HEK293T (cell line): ENCODE results near the gene ARPC1B.
A peak's percentile ranks its signal among the peaks of the same experiment; 100 is the strongest.
"Not testable (repeated sequence)": the region's sequence is repeated elsewhere in the genome, so short reads cannot be mapped to it uniquely, and the experiment has no call there.

Source experiments
- CTCF ChIA-PET: fragments of 350-600 bp; formaldehyde crosslinking; extraction: SDS; loops from one replicate; lab custom pipeline; 2021; ENCODE audit warnings: antibody characterized with exemption, inconsistent platforms; lab: Yijun Ruan, JAX
- POLR2A ChIA-PET: fragments of 350-600 bp; formaldehyde crosslinking; extraction: SDS; loops from one replicate; lab custom pipeline; 2020; ENCODE audit warnings: antibody characterized with exemption, inconsistent platforms; lab: Yijun Ruan, JAX
- DNase-seq: peaks from one replicate; pipeline ENCODE4 v3.0.0; 2012; ENCODE audit warnings: mixed read lengths; ENCODE audit errors: extremely low spot score
- ARNT ChIP-seq: fragments of 450-650 bp; IDR thresholded peaks from 2 replicates; pipeline ENCODE4 v1.6.1; 2017; ENCODE audit warnings: mild to moderate bottlenecking
- BHLHE40 ChIP-seq: fragments of 450-650 bp; IDR thresholded peaks from 2 replicates; pipeline ENCODE4 v1.6.1; 2016; ENCODE audit warnings: mild to moderate bottlenecking, moderate library complexity, borderline replicate concordance
- CTBP1 ChIP-seq: fragments of 450-650 bp; IDR thresholded peaks from 2 replicates; pipeline ENCODE4 v1.6.1; 2016; ENCODE audit warnings: borderline replicate concordance
- ELF4 ChIP-seq: fragments of 450-650 bp; IDR thresholded peaks from 2 replicates; pipeline ENCODE4 v1.6.1; 2017; ENCODE audit warnings: antibody characterized with exemption
- FOXA1 ChIP-seq: fragments of 450-650 bp; IDR thresholded peaks from 2 replicates; pipeline ENCODE4 v1.6.1; 2016; ENCODE audit warnings: mild to moderate bottlenecking
- FOXK2 ChIP-seq: fragments of 450-650 bp; IDR thresholded peaks from 2 replicates; pipeline ENCODE4 v1.6.1; 2016; ENCODE audit warnings: mild to moderate bottlenecking
- FOXM1 ChIP-seq: fragments of 450-650 bp; IDR thresholded peaks from 2 replicates; pipeline ENCODE4 v1.6.1; 2017; ENCODE audit warnings: mild to moderate bottlenecking, borderline replicate concordance
- HDGF ChIP-seq: fragments of 450-650 bp; IDR thresholded peaks from 2 replicates; pipeline ENCODE4 v1.6.1; 2017; ENCODE audit warnings: antibody characterized with exemption, borderline replicate concordance
- L3MBTL2 ChIP-seq: fragments of 450-650 bp; conservative IDR thresholded peaks from 2 replicates; pipeline ENCODE4 v1.6.1; 2016; ENCODE audit warnings: mild to moderate bottlenecking
- LEF1 ChIP-seq: fragments of 450-650 bp; IDR thresholded peaks from 2 replicates; pipeline ENCODE4 v1.6.1; 2017; ENCODE audit warnings: mild to moderate bottlenecking, borderline replicate concordance
- NFRKB ChIP-seq: fragments of 450-650 bp; IDR thresholded peaks from 2 replicates; pipeline ENCODE4 v1.6.1; 2016; ENCODE audit warnings: mild to moderate bottlenecking, moderate library complexity
- PKNOX1 ChIP-seq: fragments of 450-650 bp; IDR thresholded peaks from 2 replicates; pipeline ENCODE4 v1.6.1; 2016
- SP1 ChIP-seq: fragments of 450-650 bp; IDR thresholded peaks from 2 replicates; pipeline ENCODE4 v1.6.1; 2017
- SUZ12 ChIP-seq: fragments of 450-650 bp; IDR thresholded peaks from 2 replicates; pipeline ENCODE4 v1.6.1; 2016; ENCODE audit warnings: mild to moderate bottlenecking
- TARDBP ChIP-seq: fragments of 450-650 bp; IDR thresholded peaks from 2 replicates; pipeline ENCODE4 v1.6.1; 2016
- ZNF384 ChIP-seq: fragments of 450-650 bp; IDR thresholded peaks from 2 replicates; pipeline ENCODE4 v1.6.1; 2016

ARPC1B gene

GRCh38 chr7:99386584-99387238 lies 12.2 kb downstream of the ARPC1B start:
- TF ChIP-seq L3MBTL2 (no peak), NFRKB (no peak), FOXM1 (no peak), ARNT (no peak), ZNF384 (no peak), CTBP1 (no peak), ELF4 (no peak), BHLHE40 (no peak), FOXK2 (no peak), TARDBP (no peak), SP1 (no peak), PKNOX1 (no peak)
- POLR2A ChIA-PET = no interaction called here
- DNase-seq = peak; percentile 49
- CTCF ChIA-PET = interaction anchor here (0.7 kb wide), 1 partner anchor 994 kb away, joined by 3 read pairs; no protein-coding TSS in a partner anchor

GRCh38 chr7:99387239-99387635 lies 12.7 kb downstream of the ARPC1B start:
- POLR2A ChIA-PET, DNase-seq: not testable (repeated sequence)
- CTCF ChIA-PET = interaction anchor here (0.6 kb wide), 1 partner anchor 36 kb away, joined by 3 read pairs; no protein-coding TSS in a partner anchor

GRCh38 chr7:99387912-99388311 lies 13.4 kb downstream of the ARPC1B start:
- POLR2A ChIA-PET = no interaction called here
- no peak for TF ChIP-seq FOXM1
- no peak for TF ChIP-seq BHLHE40
- DNase-seq = no peak
- CTCF ChIA-PET = interaction anchor here (0.6 kb wide), 1 partner anchor 36 kb away, joined by 3 read pairs; no protein-coding TSS in a partner anchor

- no peak for TF ChIP-seq ZNF384
- TF ChIP-seq FOXM1 = no peak
- TF ChIP-seq TARDBP = no peak
- TF ChIP-seq HDGF = no peak
- TF ChIP-seq ARNT = no peak
- TF ChIP-seq CTBP1 = no peak
- no peak for TF ChIP-seq ELF4
- no peak for TF ChIP-seq SP1
- TF ChIP-seq FOXK2 = no peak
- no peak for TF ChIP-seq L3MBTL2
- TF ChIP-seq BHLHE40 = no peak
- no peak for TF ChIP-seq FOXA1
- TF ChIP-seq LEF1 = no peak
- no peak for TF ChIP-seq SUZ12
- TF ChIP-seq NFRKB = no peak
- TF ChIP-seq PKNOX1 = no peak
- POLR2A ChIA-PET = interaction anchor here (2.4 kb wide), 1 partner anchor 19 kb away, joined by 8 read pairs; the partner anchor contains the start of genes BUD31 and PDAP1
- CTCF ChIA-PET = no interaction called here
- no peak for DNase-seq
Observed at GRCh38 chr7:99389772-99390171, 15.2 kb downstream of the ARPC1B start.

- DNase-seq = no peak
- ChIA-PET POLR2A (interaction anchor here (0.9 kb wide), 1 partner anchor 19 kb away, joined by 3 read pairs; no protein-coding TSS in a partner anchor), CTCF (interaction anchor here (1.2 kb wide), 1 partner anchor 9 kb away, joined by 3 read pairs; no protein-coding TSS in a partner anchor)
- TF ChIP-seq SUZ12 (no peak), LEF1 (no peak), ZNF384 (no peak), CTBP1 (no peak), FOXM1 (no peak), ARNT (no peak), PKNOX1 (no peak), L3MBTL2 (no peak), SP1 (no peak), TARDBP (no peak), FOXK2 (no peak)
Observed at GRCh38 chr7:99390941-99391602, 16.5 kb downstream of the ARPC1B start.

- DNase-seq = no peak
- no peak for TF ChIP-seq ZNF384
- TF ChIP-seq SUZ12 = no peak
- TF ChIP-seq CTBP1 = no peak
- TF ChIP-seq FOXM1 = no peak
- TF ChIP-seq TARDBP = no peak
- TF ChIP-seq SP1 = no peak
- ChIA-PET CTCF (no interaction called here), POLR2A (interaction anchor here (3.2 kb wide), 1 partner anchor 16 kb away, joined by 24 read pairs; the partner anchor contains the start of genes BUD31 and PDAP1)
Observed at GRCh38 chr7:99392046-99392445, 17.5 kb downstream of the ARPC1B start.
